Left colon (tissue), 2 donors: Measurements from ENCODE around the gene FBXO5. TPM values are rescaled to one million over a fixed set of nuclear protein-coding genes. Genes with fewer than 3 reads are reported as not detected.
"Not testable (repeated sequence)": the region's sequence is repeated elsewhere in the genome, so short reads cannot be mapped to it uniquely, and the experiment has no call there.

Source experiments
- ATAC-seq: fragments of 200-7000 bp; cut with Tn5 transposase; one replicate; pipeline ENCODE4 v1.9.1; 2020; ENCODE audit warnings: mild to moderate bottlenecking, moderate library complexity
- DNase-seq, 2 donors: peaks; one replicate each; pipeline ENCODE4 v3.0.0-alpha.2; 2020
- intact Hi-C, 2 donors: fragments of 100-400 bp; cut with DNase I in 1 of 2; cut with micrococcal nuclease in 1 of 2; formaldehyde crosslinking; loops; one replicate each; pipeline versions ENCODE4 v1.11.2 to v1.14.0; 2022; cut with DNase I, micrococcal nuclease
- total RNA-seq, 2 donors: library from RNA; stranded (reverse); fragmentation: NEBNext Ultra II Directional; extraction: Animal tissue kit (Norgen Biotek cat#: 25700); gene quantifications; one replicate each; pipeline ENCODE4 v1.2.1, GENCODE V29; 2021
- donor health status: DM: no; HTN: no; CAD: no.
- donor health status: DM: yes; HTN: yes; CAD: no.

FBXO5 gene
- total RNA-seq, 2 donors from 2014 or later, result 3.7 to 4.5 TPM

- DNase-seq (no peak), ATAC-seq (no peak)
- intact Hi-C loops, result no loop called here
Observed at GRCh38 chr6:152969688-152970418, 13.0 kb downstream of the FBXO5 start.

- ATAC-seq, intact Hi-C loops, DNase-seq: not testable (repeated sequence)
Observed at GRCh38 chr6:152966168-152966894, 16.5 kb downstream of the FBXO5 start.

DNA sequence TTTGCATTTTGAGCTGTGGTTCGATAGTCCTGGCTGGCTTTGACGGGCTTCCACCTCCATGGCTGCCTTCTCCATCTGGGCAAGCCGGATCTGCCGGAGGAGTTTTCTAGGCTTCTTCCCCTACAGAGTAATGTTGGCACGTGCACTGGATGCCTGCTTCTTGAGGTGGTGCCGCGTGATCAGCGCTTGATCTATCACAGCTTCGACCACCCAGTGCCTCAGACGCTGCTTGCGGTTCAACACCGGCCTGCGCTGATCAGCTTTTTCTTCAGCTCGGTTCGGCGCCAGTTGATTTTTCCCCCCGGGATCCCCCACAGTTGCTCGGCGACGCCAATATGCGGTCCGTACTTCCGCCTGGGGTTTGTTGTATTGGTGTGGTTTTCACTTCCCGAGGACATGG is 23.5 kb downstream of the FBXO5 start:
- intact Hi-C loops, result no loop called here
- ATAC-seq (no peak), DNase-seq (no peak)

GRCh38 chr6:152957796-152958195 is 25.0 kb downstream of the FBXO5 start:
- ATAC-seq, result no peak
- intact Hi-C loops, result no loop called here
- DNase-seq, result no peak

DNA sequence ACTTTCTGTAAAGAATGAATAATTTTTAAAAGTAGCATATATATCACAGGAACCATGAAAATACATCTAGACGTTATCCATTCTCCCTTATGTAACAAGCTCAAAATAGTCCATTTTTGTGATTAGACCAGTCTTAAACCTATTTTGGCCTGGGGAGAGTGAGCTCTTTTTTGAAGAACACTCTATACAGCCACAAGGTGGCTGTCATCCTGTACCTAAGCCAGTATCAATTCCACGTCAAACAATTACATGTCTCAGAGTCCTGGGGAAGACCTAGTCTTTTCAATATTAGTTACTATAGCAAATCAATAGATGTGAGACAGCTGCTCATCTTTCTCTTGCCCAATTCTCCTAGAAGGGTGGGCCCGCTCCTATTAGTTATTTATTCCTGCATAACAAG is 28.4 kb downstream of the FBXO5 start:
- intact Hi-C loops, result no loop called here
- ATAC-seq (no peak), DNase-seq (no peak)

GRCh38 chr6:152952866-152953509 is 29.9 kb downstream of the FBXO5 start:
- no peak for ATAC-seq
- no peak for DNase-seq
- intact Hi-C loops, result no loop called here

DNA sequence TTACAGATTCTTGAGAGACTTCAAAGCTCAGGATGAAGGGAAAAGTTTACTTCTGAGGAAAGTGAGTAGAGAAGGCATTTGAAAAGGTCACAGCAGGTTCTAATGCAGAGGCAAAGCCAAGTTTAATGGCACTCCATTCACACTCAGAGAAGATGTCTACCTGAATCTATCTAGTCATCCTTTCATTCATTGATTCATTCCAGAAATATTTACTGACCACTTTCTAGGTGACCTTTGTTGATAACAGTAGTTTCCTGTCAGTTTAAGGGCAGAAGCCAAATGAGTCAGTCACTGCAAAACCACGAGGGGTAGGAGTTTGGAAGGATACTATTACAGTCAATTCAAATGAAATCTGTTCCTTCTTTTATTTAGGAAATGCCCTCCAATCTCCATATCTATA is 30.8 kb downstream of the FBXO5 start:
- intact Hi-C loops, result no loop called here
- no peak for ATAC-seq

DNA sequence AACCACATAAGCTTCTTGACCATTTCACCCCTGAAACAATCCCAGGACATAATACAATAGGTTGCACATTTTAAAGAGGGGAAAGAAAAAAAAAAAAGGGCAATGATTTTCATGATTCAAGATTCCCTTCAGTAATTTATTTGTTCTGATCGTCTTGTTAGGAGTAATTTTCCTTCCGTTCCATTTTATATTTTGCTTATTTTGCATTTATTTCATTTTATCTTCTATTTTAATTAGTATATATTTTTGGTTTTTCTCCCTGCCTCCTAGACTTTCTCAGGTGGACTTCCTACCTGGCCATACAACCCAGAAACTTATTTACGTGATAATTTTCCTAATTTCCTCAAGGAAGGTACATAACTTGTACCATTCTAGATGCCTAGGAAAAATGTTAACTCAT is 32.6 kb downstream of the FBXO5 start:
- DNase-seq (no peak), ATAC-seq (no peak)
- intact Hi-C loops, result no loop called here

More for the DNA sequence above, 30.8 kb downstream of the FBXO5 start:
- no peak for DNase-seq

GRCh38 chr6:152948150-152948768 is 34.6 kb downstream of the FBXO5 start:
- DNase-seq, result no peak
- intact Hi-C loops, result no loop called here
- ATAC-seq, result peak; percentile 35

- DNase-seq (no peak), ATAC-seq (no peak)
- intact Hi-C loops, result no loop called here
Observed at GRCh38 chr6:152946995-152947394, 35.8 kb downstream of the FBXO5 start.

- intact Hi-C loops, result no loop called here
Observed at GRCh38 chr6:152946484-152946883, 36.4 kb downstream of the FBXO5 start.

DNA sequence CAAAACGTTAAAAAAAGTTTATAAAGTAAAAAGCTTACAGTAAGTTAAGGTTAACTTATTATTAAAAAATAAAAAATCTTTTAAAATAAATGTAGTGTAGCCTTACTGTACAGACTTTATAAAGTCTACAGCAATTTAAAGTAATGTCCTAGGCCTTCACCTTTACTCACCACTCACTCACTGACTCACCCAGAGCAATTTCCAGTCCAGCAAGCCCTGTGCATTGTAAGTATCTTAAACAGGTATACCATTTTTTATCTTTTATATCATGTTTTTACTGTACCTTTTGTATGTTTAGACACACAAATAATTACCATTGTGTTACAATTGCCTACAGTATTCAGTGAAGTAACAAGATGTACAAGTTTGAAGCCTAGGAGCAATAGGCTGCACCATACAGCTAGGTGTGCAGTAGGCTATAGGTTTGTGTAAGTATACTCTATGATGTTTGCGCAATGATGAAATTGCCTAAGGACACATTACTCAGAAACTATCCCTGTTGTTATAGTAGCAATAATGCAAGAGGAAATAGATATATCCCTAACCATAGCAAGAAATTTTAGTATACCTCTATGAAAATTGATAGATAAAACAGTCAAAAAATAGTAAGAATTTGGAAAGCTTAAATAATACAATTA is 39.5 kb downstream of the FBXO5 start:
- intact Hi-C loops, result no loop called here
- DNase-seq, result no peak
- ATAC-seq, result no peak

More at GRCh38 chr6:152946484-152946883, 36.4 kb downstream of the FBXO5 start:
- ATAC-seq, result no peak
- DNase-seq, result no peak

- no peak for ATAC-seq
- intact Hi-C loops, result no loop called here
Observed at GRCh38 chr6:152942319-152942869, 40.4 kb downstream of the FBXO5 start.

DNA sequence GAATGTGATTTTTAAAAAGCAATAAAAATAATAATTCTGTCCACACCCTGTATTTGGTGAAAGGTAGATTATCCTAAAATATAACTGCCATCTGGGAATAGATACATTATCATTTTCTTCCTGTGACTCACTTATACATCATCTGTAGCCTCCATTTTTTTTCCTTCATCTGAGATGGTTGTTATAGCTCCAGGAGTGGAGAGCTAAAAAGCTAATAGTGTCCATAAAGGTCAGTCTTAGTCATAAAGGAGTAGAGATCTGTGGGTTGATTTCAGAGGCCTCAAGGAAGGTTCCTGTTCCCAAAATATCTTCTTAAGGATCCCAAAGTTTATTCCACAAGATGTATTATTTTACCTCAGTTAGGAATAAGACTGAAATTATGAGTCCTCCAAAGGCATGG is 41.1 kb downstream of the FBXO5 start:
- ATAC-seq (no peak), DNase-seq (no peak)
- intact Hi-C loops, result no loop called here

More at GRCh38 chr6:152942319-152942869, 40.4 kb downstream of the FBXO5 start:
- no peak for DNase-seq

DNA sequence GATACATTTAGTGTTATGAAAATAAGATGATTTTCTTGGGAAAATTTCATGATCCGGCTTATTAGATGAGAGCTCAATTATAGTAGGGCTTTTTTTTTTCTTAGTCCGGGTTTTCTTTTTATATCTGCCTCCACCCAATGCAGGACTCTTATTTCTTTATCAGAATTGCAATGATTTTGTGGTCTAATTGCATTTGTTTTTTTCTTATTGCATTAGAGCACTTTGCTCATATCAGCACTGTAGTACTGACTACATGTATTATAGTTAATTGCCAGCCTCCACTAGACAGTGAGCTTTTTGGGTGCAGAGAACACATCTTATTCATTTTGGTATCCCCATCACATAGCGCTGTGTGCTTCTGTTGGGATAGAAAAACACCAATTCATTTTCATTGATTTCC is 50.0 kb downstream of the FBXO5 start:
- ATAC-seq (no peak), DNase-seq (no peak)
- intact Hi-C loops, result no loop called here

- DNase-seq, result no peak
- intact Hi-C loops, result no loop called here
- no peak for ATAC-seq
Observed at GRCh38 chr6:152922706-152923105, 60.1 kb downstream of the FBXO5 start.
